ENCODE measurements around the gene UTS2. TPM values are rescaled to one million over a fixed set of nuclear protein-coding genes. Genes with fewer than 3 reads are reported as not detected.

Gene UTS2
- total RNA-seq, 2 experiments from 2014 or later: not detected

- no peak for TF ChIP-seq CTCF (IDR thresholded peaks at IDR 0.05)
- H3K9me3 Mint-ChIP-seq: no peaks in the 10 kb centered on the region
- H3K4me3 Mint-ChIP-seq: no peak overlapping the region
- intact Hi-C loops (cut with micrococcal nuclease): no loop called here
- DNase-seq (no peak), ATAC-seq (no peak)
- CTCF ChIA-PET: no interaction called here
- no peaks in the 10 kb centered on the region for H3K4me1 Mint-ChIP-seq (ENCODE audit: low read depth)
- H3K27ac Mint-ChIP-seq: no peak overlapping the region
- POLR2A ChIA-PET: interaction anchor here (0.5 kb wide), 1 partner anchor 45 kb away, joined by 3 read pairs; no protein-coding TSS in a partner anchor
- H3K27me3 Mint-ChIP-seq: no peaks in the 10 kb centered on the region
- H3K36me3 Mint-ChIP-seq (ENCODE audit: low read depth): no peaks in the 10 kb centered on the region
These were observed 13.1 kb upstream of the UTS2 start for GRCh38 chr1:7865978-7866377.

- no peaks in the 10 kb centered on the region for H3K36me3 Mint-ChIP-seq (ENCODE audit: low read depth)
- CTCF ChIA-PET: no interaction called here
- H3K27ac Mint-ChIP-seq: no peak overlapping the region
- no peak for TF ChIP-seq CTCF (IDR thresholded peaks at IDR 0.05)
- no peaks in the 10 kb centered on the region for H3K27me3 Mint-ChIP-seq
- no peak overlapping the region for H3K4me3 Mint-ChIP-seq
- H3K4me1 Mint-ChIP-seq (ENCODE audit: low read depth): no peaks in the 10 kb centered on the region
- POLR2A ChIA-PET: no interaction called here
- H3K9me3 Mint-ChIP-seq: no peaks in the 10 kb centered on the region
- ATAC-seq: no peak
- intact Hi-C loops (cut with micrococcal nuclease): no loop called here
- no peak for DNase-seq
These were observed 11.0 kb upstream of the UTS2 start for GRCh38 chr1:7863756-7864328.

DNA sequence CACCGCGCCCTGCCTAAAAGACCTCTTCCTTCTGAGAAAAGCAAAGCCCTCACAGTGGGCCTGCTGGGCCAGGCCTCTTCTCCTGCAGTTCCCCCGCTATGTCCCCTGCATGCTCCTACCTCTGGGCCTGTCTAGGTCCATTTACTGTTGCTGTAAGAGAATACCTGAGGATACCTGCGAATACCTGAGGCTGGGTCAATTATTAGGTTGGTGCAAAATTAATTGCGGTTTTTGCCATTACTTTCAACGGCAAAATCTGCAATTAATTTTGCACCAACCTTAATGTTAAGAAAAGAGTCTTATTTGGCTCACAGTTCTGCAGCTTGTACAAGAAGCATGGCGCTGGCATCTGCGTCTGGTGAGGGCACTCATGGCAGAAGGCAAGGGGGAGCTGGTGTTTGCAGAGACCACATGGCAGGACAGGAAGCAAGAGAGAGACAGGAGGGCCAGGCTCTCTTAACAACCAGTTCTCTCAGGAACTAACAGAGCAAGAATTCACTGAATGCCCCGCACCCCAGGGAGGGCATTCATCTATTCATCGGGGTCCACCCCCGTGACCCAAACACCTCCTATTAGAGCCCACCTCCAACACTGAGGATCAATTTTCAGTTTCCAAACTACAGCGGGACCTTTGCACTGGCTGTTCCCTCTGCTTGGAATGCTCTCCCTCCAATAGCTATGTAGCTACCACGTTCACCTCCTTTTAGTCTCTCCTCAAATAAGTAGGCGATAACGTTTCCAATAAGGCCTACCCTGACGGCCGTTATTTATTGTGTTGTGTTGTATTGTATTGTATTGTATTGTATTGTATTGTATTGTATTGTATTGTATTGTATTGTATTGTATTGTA lies 9.6 kb upstream of the UTS2 start:
- H3K9me3 Mint-ChIP-seq: no peaks in the 10 kb centered on the region
- H3K4me1 Mint-ChIP-seq (ENCODE audit: low read depth): no peaks in the 10 kb centered on the region
- DNase-seq: no peak
- CTCF ChIA-PET: no interaction called here
- intact Hi-C loops (cut with micrococcal nuclease): no loop called here
- no peak overlapping the region for H3K27ac Mint-ChIP-seq
- H3K36me3 Mint-ChIP-seq (ENCODE audit: low read depth): no peaks in the 10 kb centered on the region
- POLR2A ChIA-PET: no interaction called here
- ATAC-seq: no peak
- TF ChIP-seq CTCF (IDR thresholded peaks at IDR 0.05): no peak
- H3K27me3 Mint-ChIP-seq: no peaks in the 10 kb centered on the region
- no peak overlapping the region for H3K4me3 Mint-ChIP-seq

DNA sequence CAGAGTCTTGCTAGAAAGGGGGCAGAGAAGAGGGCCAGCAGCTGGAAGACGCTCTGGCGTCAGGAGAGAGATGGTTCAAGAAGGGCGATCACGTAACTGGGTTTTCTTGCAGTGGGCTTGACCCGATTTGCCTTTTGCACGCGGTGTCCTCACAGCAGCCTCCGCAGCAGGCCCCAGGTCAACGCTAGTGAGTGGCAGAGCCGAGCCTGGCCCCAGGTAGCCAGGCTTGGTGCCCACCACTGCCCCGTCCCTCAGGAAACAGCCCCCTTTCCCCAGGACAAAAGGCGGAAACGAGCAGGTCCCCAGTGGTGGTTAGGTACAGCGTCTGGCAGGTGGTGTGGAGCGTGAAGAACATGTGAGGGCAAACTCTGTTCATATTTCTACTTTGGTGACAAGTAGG lies 8.6 kb upstream of the UTS2 start:
- Mint-ChIP-seq H3K27me3 (no peaks in the 10 kb centered on the region), H3K4me3 (no peak overlapping the region), H3K9me3 (no peaks in the 10 kb centered on the region), H3K4me1 (ENCODE audit: low read depth) (no peaks in the 10 kb centered on the region), H3K27ac (no peak overlapping the region), H3K36me3 (ENCODE audit: low read depth) (no peaks in the 10 kb centered on the region)
- intact Hi-C loops (cut with micrococcal nuclease): no loop called here
- CTCF ChIA-PET: no interaction called here
- POLR2A ChIA-PET: no interaction called here
- ATAC-seq: no peak
- no peak for TF ChIP-seq CTCF (IDR thresholded peaks at IDR 0.05)
- DNase-seq: no peak

GRCh38 chr1:7860130-7860529 lies 7.3 kb upstream of the UTS2 start:
- Mint-ChIP-seq H3K36me3 (ENCODE audit: low read depth) (no peaks in the 10 kb centered on the region), H3K4me3 (no peak overlapping the region), H3K27me3 (no peaks in the 10 kb centered on the region), H3K4me1 (ENCODE audit: low read depth) (peaks cover 2% of the 10 kb centered on the region), H3K9me3 (no peaks in the 10 kb centered on the region), H3K27ac (no peak overlapping the region)
- intact Hi-C loops (cut with micrococcal nuclease): no loop called here
- ATAC-seq: no peak
- CTCF ChIA-PET: no interaction called here
- no peak for DNase-seq
- no peak for TF ChIP-seq CTCF (IDR thresholded peaks at IDR 0.05)
- POLR2A ChIA-PET: no interaction called here
